K562 (cell line): ENCODE measurements around the gene ITPK1.

Source experiments
- CAMTA2 ChIP-seq: fragments of 250-450 bp; sonication (Bioruptor Pico); conservative IDR thresholded peaks from 2 replicates; pipeline ENCODE4 v1.5.1; 2022
- GATAD2A ChIP-seq: fragments of 450-650 bp; IDR thresholded peaks from 2 replicates; pipeline ENCODE4 v1.6.1; 2017
- KDM1A ChIP-seq, 2 experiments: fragments of 450-650 bp; IDR thresholded peaks; 2 replicates each; pipeline ENCODE4 v1.6.1; 2016; ENCODE audit warnings: mild to moderate bottlenecking in 2 of 2
- MAFG ChIP-seq: fragments of 450-650 bp; conservative IDR thresholded peaks from 2 replicates; pipeline ENCODE4 v1.6.1; 2016; ENCODE audit warnings: missing genetic modification characterization, missing compliant biosample characterization
- POLR2A ChIP-seq: fragments of 450-650 bp; conservative IDR thresholded peaks from 2 replicates; pipeline ENCODE4 v1.6.1; 2016
- POLR2AphosphoS5 ChIP-seq: IDR thresholded peaks from 2 replicates; pipeline ENCODE4 v1.6.1; 2011; ENCODE audit warnings: mild to moderate bottlenecking, low read depth, low read length, moderate library complexity; ENCODE audit not compliant: control insufficient read depth, insufficient read depth
- RFX7 ChIP-seq: fragments of 250-450 bp; sonication (Bioruptor Pico); IDR thresholded peaks from 2 replicates; pipeline ENCODE4 v1.5.1; 2021; ENCODE audit warnings: mild to moderate bottlenecking
- STAT5B ChIP-seq: fragments of 250-450 bp; sonication (Bioruptor Pico); IDR thresholded peaks from 2 replicates; pipeline ENCODE4 v1.8.0; 2021; ENCODE audit warnings: mild to moderate bottlenecking, inconsistent platforms
- TF ChIP-seq, protein P1 (sequence below): fragments of 450-650 bp; IDR thresholded peaks from 2 replicates; pipeline ENCODE4 v1.6.1; 2016

DNA sequence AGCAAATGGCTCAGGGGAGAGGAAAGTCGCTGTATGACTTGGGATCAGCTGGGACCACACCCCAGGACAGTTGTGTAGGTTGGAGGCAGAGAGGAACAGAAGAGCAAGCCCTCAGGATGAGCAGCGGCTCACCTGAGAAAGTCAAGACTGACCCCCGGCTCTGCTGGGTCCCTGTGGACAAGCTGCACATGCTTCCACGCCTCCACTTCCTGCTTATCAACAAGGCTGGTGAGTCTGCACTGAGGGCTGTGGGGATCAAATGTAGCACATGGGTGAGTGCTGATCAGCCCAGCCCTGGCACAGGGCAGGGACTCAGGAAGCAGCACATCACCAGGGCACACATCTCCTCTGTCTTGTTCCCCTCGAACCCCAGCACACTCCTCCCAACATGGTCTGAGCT lies 100.7 kb downstream of the ITPK1 start:
- TF ChIP-seq, protein P1, sequence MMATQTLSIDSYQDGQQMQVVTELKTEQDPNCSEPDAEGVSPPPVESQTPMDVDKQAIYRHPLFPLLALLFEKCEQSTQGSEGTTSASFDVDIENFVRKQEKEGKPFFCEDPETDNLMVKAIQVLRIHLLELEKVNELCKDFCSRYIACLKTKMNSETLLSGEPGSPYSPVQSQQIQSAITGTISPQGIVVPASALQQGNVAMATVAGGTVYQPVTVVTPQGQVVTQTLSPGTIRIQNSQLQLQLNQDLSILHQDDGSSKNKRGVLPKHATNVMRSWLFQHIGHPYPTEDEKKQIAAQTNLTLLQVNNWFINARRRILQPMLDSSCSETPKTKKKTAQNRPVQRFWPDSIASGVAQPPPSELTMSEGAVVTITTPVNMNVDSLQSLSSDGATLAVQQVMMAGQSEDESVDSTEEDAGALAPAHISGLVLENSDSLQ: no peak
- TF ChIP-seq POLR2AphosphoS5 (no peak), RFX7 (no peak), GATAD2A (no peak), POLR2A (no peak), KDM1A (IDR thresholded peaks at IDR 0.05) (no peak), STAT5B (no peak), CAMTA2 (no peak), MAFG (tag) (no peak)
